SK-N-SH treated with all-trans-retinoic acid at 6 μM for 48 hours (cell line): ENCODE results near the gene PRAMEF25.
"Not testable (repeated sequence)": the region's sequence is repeated elsewhere in the genome, so short reads cannot be mapped to it uniquely, and the experiment has no call there.

Source experiments
- ATAC-seq: fragments of 200-7000 bp; cut with Tn5 transposase; 3 replicates; pipeline ENCODE4 v1.9.1; 2020; ENCODE audit warnings: mild to moderate bottlenecking, moderate library complexity

The PRAMEF25 gene

GRCh38 chr1:13070474-13070873 is at the start of gene PRAMEF25:
Gene PRAMEF25 (plus strand): TSS chr1:13070774. CDS start chr1:13073694, 2,920 bp downstream.
- not testable (repeated sequence) for ATAC-seq

DNA sequence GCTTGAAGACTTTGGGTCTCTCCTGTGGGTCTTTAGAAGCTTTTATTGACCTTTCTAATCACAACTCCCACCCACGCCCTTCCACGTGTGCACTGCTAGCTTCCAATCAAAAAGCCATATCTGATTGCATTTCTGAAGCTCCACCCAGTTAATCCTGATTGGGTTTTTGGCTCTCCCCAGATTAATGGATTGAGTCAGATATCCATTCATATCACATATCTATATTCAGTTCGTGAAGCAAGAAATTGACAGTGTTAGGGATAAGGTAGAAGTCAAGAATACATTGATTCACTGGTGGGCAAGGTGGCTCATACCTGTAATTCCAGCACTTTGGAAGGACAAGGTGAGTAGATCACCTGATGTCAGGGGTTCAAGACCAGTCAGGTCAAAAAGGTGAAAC is 14.1 kb upstream of the PRAMEF25 start, which contains the start of gene PRAMEF27:
Gene PRAMEF27, minus strand, starts transcription at position 101 of the 400 bp plus-strand sequence. CDS start 2,916 bp downstream, outside the sequence.
- not testable (repeated sequence) for ATAC-seq

GRCh38 chr1:13116754-13117153 is 46.2 kb downstream of the PRAMEF25 start, which contains the start of gene HNRNPCL2:
Gene HNRNPCL2 (minus strand): TSS chr1:13116854. CDS start chr1:13116400, 454 bp downstream.
- not testable (repeated sequence) for ATAC-seq
